ENCODE measurements around the gene GASK1A. TPM values are rescaled to one million over a fixed set of nuclear protein-coding genes. Genes with fewer than 3 reads are reported as not detected.

Gene GASK1A
- total and polyA plus RNA-seq, 2 experiments from 2014 or later, result 2.6 to 11.1 TPM

DNA sequence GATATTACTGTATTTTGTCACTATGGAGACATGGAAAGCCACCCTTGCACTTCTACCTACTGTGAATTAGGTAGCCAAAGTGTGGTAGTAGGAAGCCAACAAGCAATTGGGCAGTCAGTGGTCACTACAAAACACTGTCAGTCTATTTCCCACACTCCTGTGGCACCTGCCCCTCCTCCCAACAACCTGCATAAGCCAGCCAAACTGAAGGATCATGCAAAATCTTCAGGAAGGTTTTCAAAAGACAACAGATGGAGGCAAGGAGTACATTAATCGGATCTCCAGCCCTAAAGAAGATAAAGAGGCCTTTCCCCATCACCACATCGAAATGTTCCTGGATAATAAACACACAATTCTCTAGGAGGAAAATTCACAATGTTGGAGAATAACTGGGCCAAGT is 114.9 kb downstream of the GASK1A start:
- no peaks in the 10 kb centered on the region; the same call in 1 of the 2 replicates for H3K9me2 ChIP-seq (ENCODE audit: insufficient read depth)
- Mint-ChIP-seq H3K27me3 (ENCODE audit: insufficient read depth, low read depth, poor library complexity) (peaks cover 5% of the 10 kb centered on the region), H3K4me1 (peaks cover 2% of the 10 kb centered on the region; the same call in 1 of the 3 replicates), H3K4me3 (no peak overlapping the region), H3K27ac (no peak overlapping the region), H3K36me3 (ENCODE audit: low read depth) (no peaks in the 10 kb centered on the region), H3K9me3 (no peaks in the 10 kb centered on the region)
- no peaks in the 10 kb centered on the region for H3K36me3 ChIP-seq (ENCODE audit: insufficient read depth)
- no peaks in the 10 kb centered on the region for H3K4me1 ChIP-seq (ENCODE audit: insufficient read depth)
- DNase-seq (ENCODE audit: low spot score), result no peak
- TF ChIP-seq CREB1 (CRISPR knock-in tag; IDR thresholded peaks at IDR 0.05; ENCODE audit: low read depth) (no peak), REST (IDR thresholded peaks at IDR 0.05; ENCODE audit: unreplicated experiment) (no peak), NANOG (IDR thresholded peaks at IDR 0.05; ENCODE audit: borderline replicate concordance) (no peak), ZNF462 (CRISPR knock-in tag; IDR thresholded peaks at IDR 0.05) (no peak), EZH2 (IDR thresholded peaks at IDR 0.05; ENCODE audit: low read depth, unreplicated experiment) (no peak), ETS1 (IDR thresholded peaks at IDR 0.05) (no peak), EZH2phosphoT487 (IDR thresholded peaks at IDR 0.05; ENCODE audit: unreplicated experiment) (no peak), ZNF114 (CRISPR knock-in tag; IDR thresholded peaks at IDR 0.05) (no peak), ZNF331 (CRISPR knock-in tag; IDR thresholded peaks at IDR 0.05; ENCODE audit: low read depth) (no peak), JUNB (IDR thresholded peaks at IDR 0.05; ENCODE audit: unreplicated experiment) (no peak), STAT1 (IDR thresholded peaks at IDR 0.05; ENCODE audit: unreplicated experiment) (no peak), POLR2AphosphoS5 (IDR thresholded peaks at IDR 0.05; ENCODE audit: low read depth) (no peak)
- TF ChIP-seq, protein P1, sequence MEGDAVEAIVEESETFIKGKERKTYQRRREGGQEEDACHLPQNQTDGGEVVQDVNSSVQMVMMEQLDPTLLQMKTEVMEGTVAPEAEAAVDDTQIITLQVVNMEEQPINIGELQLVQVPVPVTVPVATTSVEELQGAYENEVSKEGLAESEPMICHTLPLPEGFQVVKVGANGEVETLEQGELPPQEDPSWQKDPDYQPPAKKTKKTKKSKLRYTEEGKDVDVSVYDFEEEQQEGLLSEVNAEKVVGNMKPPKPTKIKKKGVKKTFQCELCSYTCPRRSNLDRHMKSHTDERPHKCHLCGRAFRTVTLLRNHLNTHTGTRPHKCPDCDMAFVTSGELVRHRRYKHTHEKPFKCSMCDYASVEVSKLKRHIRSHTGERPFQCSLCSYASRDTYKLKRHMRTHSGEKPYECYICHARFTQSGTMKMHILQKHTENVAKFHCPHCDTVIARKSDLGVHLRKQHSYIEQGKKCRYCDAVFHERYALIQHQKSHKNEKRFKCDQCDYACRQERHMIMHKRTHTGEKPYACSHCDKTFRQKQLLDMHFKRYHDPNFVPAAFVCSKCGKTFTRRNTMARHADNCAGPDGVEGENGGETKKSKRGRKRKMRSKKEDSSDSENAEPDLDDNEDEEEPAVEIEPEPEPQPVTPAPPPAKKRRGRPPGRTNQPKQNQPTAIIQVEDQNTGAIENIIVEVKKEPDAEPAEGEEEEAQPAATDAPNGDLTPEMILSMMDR (conservative IDR thresholded peaks at IDR 0.05; ENCODE audit: low read depth in 2 of 2), result no peak
- no peak overlapping the region for H2AFZ ChIP-seq
- no peak overlapping the region for H3K27ac ChIP-seq (ENCODE audit: low read depth)
- H3K4me3 ChIP-seq, result no peak overlapping the region
- H3K79me2 ChIP-seq (replicated peaks; ENCODE audit: insufficient read depth), result no peaks in the 10 kb centered on the region; the same call in 1 of the 2 replicates
- no peak overlapping the region for H3K4me2 ChIP-seq
- H3F3A ChIP-seq (replicated peaks; ENCODE audit: low read depth), result no peaks in the 10 kb centered on the region
- no peak for ATAC-seq
- no peaks in the 10 kb centered on the region for H3K27me3 ChIP-seq (ENCODE audit: insufficient read depth)
- H4K20me1 ChIP-seq (replicated peaks; ENCODE audit: insufficient read depth), result peaks cover 5% of the 10 kb centered on the region; the same call in 1 of the 2 replicates

Measured in GM23338 (cell line).